Measurements from ENCODE around the gene CDC25A. TPM values are rescaled to one million over a fixed set of nuclear protein-coding genes. Genes with fewer than 3 reads are reported as not detected.

The CDC25A gene
- total and polyA plus RNA-seq, 2 of the 13 experiments (the other 11 are each of a cell fraction or from before 2014, with no cell fraction given): 7.9 to 45.4 TPM

DNA sequence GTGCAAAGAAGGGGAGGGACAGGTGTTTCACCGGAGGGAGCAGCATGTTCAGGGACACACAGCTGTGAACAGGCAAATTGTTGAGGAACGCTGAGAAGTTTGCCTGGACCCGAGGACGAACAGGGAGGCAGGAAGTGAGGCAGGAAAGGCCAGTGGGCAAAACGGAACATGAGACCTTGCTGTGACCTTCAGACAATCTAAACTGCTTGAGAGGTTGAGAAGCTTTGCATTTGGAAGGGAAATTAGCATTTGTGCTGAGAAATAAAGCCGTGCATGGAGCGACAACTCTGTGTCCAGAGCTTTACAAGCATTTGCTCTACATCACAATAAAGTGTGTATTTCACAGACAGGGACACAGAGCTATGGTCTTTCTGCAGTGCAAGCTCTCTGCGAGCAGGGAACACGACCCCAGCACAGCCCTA, 47.9 kb downstream of the CDC25A start (continued):
- TF ChIP-seq NR3C1 (CRISPR knock-in tag; IDR thresholded peaks at IDR 0.05) (no peak), TEAD2 (CRISPR knock-in tag; IDR thresholded peaks at IDR 0.05) (no peak), SPEN (CRISPR knock-in tag; IDR thresholded peaks at IDR 0.05; ENCODE audit: low read depth) (no peak), ZSCAN30 (CRISPR knock-in tag; IDR thresholded peaks at IDR 0.05) (no peak), NONO (IDR thresholded peaks at IDR 0.05) (no peak), NONO (CRISPR knock-in tag; conservative IDR thresholded peaks at IDR 0.05) (no peak), GLI4 (CRISPR knock-in tag; IDR thresholded peaks at IDR 0.05; ENCODE audit: borderline replicate concordance) (no peak), RARA (CRISPR knock-in tag; IDR thresholded peaks at IDR 0.05) (peak; percentile 33; the same call in 1 of the 2 replicates), RNF2 (conservative IDR thresholded peaks at IDR 0.05; ENCODE audit: low read depth) (no peak), ZNF883 (CRISPR knock-in tag; IDR thresholded peaks at IDR 0.05; ENCODE audit: not compliant biosample characterization) (no peak), ESRRA (CRISPR knock-in tag; IDR thresholded peaks at IDR 0.05; ENCODE audit: low read depth) (peak; percentile 70; the same call in 1 of the 2 replicates), HOXD1 (CRISPR knock-in tag; IDR thresholded peaks at IDR 0.05) (no peak), BRD4 (CRISPR knock-in tag; IDR thresholded peaks at IDR 0.05) (no peak), SP4 (CRISPR knock-in tag; IDR thresholded peaks at IDR 0.05) (no peak), ZKSCAN8 (CRISPR knock-in tag; IDR thresholded peaks at IDR 0.05; ENCODE audit: borderline replicate concordance) (no peak), TBP (CRISPR knock-in tag; IDR thresholded peaks at IDR 0.05) (no peak), ZNF605 (CRISPR knock-in tag; IDR thresholded peaks at IDR 0.05) (no peak), SCMH1 (CRISPR knock-in tag; IDR thresholded peaks at IDR 0.05; ENCODE audit: borderline replicate concordance) (no peak), SMC3 (IDR thresholded peaks at IDR 0.05; ENCODE audit: low read length) (no peak), ZFAT (CRISPR knock-in tag; conservative IDR thresholded peaks at IDR 0.05) (no peak), KDM4B (CRISPR knock-in tag; IDR thresholded peaks at IDR 0.05) (no peak), ZNF232 (CRISPR knock-in tag; IDR thresholded peaks at IDR 0.05; ENCODE audit: borderline replicate concordance) (no peak), XRCC5 (optimal IDR thresholded peaks at IDR 0.05; ENCODE audit: low read length) (no peak), ELF4 (CRISPR knock-in tag; IDR thresholded peaks at IDR 0.05; ENCODE audit: borderline replicate concordance) (no peak), ZNF296 (CRISPR knock-in tag; conservative IDR thresholded peaks at IDR 0.05) (no peak)
- TF ChIP-seq, protein P1, sequence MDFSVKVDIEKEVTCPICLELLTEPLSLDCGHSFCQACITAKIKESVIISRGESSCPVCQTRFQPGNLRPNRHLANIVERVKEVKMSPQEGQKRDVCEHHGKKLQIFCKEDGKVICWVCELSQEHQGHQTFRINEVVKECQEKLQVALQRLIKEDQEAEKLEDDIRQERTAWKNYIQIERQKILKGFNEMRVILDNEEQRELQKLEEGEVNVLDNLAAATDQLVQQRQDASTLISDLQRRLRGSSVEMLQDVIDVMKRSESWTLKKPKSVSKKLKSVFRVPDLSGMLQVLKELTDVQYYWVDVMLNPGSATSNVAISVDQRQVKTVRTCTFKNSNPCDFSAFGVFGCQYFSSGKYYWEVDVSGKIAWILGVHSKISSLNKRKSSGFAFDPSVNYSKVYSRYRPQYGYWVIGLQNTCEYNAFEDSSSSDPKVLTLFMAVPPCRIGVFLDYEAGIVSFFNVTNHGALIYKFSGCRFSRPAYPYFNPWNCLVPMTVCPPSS (IDR thresholded peaks at IDR 0.05): no peak
- TF ChIP-seq, protein P2, sequence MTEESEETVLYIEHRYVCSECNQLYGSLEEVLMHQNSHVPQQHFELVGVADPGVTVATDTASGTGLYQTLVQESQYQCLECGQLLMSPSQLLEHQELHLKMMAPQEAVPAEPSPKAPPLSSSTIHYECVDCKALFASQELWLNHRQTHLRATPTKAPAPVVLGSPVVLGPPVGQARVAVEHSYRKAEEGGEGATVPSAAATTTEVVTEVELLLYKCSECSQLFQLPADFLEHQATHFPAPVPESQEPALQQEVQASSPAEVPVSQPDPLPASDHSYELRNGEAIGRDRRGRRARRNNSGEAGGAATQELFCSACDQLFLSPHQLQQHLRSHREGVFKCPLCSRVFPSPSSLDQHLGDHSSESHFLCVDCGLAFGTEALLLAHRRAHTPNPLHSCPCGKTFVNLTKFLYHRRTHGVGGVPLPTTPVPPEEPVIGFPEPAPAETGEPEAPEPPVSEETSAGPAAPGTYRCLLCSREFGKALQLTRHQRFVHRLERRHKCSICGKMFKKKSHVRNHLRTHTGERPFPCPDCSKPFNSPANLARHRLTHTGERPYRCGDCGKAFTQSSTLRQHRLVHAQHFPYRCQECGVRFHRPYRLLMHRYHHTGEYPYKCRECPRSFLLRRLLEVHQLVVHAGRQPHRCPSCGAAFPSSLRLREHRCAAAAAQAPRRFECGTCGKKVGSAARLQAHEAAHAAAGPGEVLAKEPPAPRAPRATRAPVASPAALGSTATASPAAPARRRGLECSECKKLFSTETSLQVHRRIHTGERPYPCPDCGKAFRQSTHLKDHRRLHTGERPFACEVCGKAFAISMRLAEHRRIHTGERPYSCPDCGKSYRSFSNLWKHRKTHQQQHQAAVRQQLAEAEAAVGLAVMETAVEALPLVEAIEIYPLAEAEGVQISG (CRISPR knock-in tag; IDR thresholded peaks at IDR 0.05): peak; percentile 23; the same call in 1 of the 2 replicates
- TF ChIP-seq, protein P3, sequence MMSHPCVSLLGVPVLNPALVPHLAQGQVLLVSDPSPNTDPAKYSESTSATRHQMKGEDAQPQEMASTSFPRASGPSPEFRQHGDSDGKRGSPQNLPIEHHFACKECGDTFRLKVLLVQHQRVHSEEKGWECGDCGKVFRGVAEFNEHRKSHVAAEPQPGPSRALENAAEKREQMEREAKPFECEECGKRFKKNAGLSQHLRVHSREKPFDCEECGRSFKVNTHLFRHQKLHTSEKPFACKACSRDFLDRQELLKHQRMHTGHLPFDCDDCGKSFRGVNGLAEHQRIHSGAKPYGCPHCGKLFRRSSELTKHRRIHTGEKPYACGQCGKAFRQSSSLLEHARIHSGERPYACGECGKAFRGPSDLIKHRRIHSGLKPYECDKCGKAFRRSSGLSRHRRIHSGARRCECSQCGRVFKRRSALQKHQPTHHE (CRISPR knock-in tag; IDR thresholded peaks at IDR 0.05; ENCODE audit: borderline replicate concordance): no peak
